Mammary epithelial cell (primary cell): ENCODE results near the gene NFASC.

Source experiments
- CTCF ChIP-seq, 2 donors: IDR thresholded peaks in 1 of 2; conservative IDR thresholded peaks in 1 of 2; 2 replicates each; pipeline ENCODE4 v1.5.1; 2011 to 2012; ENCODE audit warnings: inconsistent platforms in 2 of 2, low read length in 2 of 2, mild to moderate bottlenecking in 2 of 2, control low read depth in 1 of 2, low read depth in 1 of 2; ENCODE audit not compliant: insufficient read depth in 1 of 2; ENCODE audit errors: extremely low read depth in 1 of 2
- EZH2 ChIP-seq: IDR thresholded peaks from 2 replicates; pipeline ENCODE4 v1.6.1; 2012; ENCODE audit warnings: low read length, inconsistent platforms, borderline replicate concordance

GRCh38 chr1:205064301-205064700, 193.6 kb downstream of the NFASC start:
- TF ChIP-seq CTCF (conservative IDR thresholded peaks at IDR 0.05 in 1 of 2, IDR thresholded peaks at IDR 0.05 in 1 of 2; ENCODE audit: extremely low read depth in 1 of 2, insufficient read depth in 1 of 2, low read depth in 1 of 2, low read length in 2 of 2) (no peak), EZH2 (no peak)
